ENCODE measurements around the gene RBFOX1. TPM values are rescaled to one million over a fixed set of nuclear protein-coding genes. Genes with fewer than 3 reads are reported as not detected.
A peak's percentile ranks its signal among the peaks of the same experiment; 100 is the strongest.

RBFOX1 gene
- total RNA-seq, 1 experiment from 2014 or later, result not detected

DNA sequence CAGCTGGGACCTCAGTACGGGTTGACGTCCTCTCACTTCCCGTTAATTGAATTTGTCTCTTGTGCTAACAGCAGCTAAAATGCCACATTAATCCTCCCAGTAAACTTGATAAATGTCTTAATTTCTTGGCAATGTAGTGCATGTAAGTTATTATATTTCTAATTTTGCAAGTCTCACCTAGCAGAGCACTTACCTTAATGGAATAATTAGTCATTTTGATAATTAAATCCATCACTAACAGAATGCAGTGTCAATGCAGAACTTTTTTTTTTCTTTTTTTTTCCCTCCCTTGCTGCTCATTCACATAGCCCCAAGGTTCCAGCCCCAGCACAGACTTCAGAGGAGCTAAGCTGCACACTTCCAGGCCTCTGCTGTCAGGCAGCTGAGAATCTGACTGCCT lies 376.5 kb downstream of the RBFOX1 start:
- in situ Hi-C loops (cut with HindIII; ENCODE audit: low sequenced_read_pairs), result no loop called here
- no peak for DNase-seq (ENCODE audit: low spot score)

DNA sequence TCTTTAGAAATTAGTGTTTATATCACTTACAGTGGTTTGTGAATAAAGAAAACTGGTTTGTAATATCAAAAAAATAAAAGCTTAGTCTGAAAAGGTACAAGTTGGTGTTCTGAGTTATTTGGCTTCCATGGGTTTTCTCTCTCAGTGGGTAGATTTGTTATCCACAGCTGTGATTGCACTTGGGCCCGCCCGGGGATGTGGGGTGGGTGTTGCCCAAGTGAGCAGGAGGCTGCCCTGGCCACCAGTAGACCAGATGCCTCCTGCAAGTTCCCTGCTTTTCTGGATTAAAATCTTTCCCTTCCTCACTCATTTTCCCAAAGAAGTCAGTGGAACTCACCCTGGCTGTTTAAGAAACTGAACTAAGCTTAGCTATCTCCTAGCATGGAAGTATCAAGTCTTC lies 380.6 kb downstream of the RBFOX1 start:
- DNase-seq (ENCODE audit: low spot score), result no peak
- in situ Hi-C loops (cut with HindIII; ENCODE audit: low sequenced_read_pairs), result no loop called here

DNA sequence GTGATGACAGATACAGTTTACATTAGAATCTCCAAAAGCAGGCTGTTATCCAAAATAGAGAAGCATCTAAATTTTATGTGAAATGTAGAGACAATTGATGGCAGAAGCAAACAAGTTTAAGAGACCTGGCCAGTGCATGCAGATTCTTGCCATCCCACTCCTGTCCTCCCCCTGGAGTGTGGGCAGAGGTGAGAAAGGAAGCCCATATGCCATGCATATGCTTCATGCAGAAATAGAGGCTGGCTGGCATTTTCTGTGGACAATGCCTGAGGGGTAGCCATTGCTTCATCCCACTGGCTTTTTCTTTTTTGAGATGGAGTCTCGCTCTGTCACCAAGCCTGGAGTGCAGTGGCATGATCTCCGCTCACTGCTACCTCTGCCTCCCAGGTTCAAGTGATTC lies 382.1 kb downstream of the RBFOX1 start:
- DNase-seq (ENCODE audit: low spot score), result peak; percentile 14
- in situ Hi-C loops (cut with HindIII; ENCODE audit: low sequenced_read_pairs), result no loop called here

DNA sequence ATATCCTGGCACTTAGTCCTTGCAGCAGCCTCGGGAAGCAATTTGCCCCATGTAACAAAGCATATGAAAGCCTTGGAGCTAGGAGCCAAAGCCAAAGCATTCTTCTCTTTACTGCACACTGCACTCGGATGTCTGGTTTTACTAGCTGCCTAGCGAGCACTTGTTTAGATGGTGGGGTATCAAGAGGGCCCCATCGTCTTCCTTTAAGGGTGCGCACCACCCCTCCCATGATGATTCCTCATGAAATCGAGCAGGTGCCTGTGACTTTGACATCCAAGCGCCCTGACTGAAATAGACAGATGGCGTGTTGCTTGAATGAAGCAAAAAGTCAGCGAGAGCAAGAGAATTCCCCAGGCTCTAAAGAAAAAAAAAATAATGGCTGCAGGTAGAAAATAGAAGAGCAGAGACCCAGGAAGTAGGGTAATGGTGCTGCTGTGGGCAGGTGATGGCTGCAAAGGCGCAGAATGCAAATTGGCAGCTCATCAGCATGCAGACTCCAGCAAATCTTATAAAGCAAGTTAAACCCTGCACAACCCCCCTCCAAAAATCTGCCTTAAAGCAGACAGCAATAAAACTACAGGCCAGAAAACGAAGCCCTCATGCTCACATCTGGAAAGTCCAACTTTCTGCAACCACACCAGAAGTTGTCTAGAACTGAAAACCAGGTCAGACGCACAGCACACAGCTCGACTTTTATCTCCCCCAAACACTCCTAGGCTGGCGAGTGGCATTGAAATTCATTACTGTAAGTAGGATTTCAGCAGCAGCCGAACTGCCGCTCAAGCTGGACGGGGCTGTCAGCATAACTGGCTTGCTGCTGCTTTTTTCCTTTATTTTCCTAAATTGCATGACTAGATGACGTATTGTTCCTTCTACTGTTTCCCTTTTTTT lies 384.3 kb downstream of the RBFOX1 start:
- in situ Hi-C loops (cut with HindIII; ENCODE audit: low sequenced_read_pairs), result no loop called here
- DNase-seq (ENCODE audit: low spot score), result peak; percentile 19

DNA sequence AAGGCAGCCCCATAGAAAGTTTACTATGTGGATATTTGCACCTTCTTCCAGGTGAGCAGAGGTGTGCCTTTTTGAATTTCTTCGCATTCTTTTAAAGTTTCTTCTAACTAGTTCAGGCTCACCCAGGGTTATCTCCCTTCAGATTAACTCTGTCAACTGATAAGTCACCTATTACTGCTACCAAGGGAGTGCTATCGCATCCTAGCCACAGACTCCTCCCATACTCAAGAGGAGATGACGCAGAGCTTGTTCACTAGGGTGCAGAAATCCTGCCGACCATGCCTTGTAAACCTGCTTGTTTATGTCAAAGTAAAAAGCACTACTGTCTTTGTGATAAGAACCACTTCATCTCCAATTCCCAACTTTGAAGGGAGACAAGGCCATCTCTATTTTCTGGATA lies 390.1 kb downstream of the RBFOX1 start:
- DNase-seq (ENCODE audit: low spot score), result no peak
- in situ Hi-C loops (cut with HindIII; ENCODE audit: low sequenced_read_pairs), result no loop called here

DNA sequence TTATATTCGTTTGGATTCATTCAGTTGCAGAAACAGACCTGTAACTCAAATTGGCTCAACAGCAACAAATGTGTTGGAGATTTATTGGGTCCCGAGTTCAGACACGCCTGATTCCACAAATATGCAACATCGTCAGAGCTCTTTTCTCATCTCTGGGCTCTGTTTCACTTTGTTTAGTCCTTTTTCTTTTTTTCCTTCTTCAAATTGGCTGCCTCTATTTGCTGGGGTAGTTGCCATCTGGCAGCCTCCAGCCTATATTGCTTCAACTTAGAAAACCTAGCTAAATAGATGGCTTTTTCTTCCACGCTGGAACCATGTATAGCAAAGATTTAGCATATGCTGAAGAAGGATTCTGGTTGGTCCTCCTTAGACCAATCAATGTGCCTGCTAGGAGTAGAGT lies 398.5 kb downstream of the RBFOX1 start:
- DNase-seq (ENCODE audit: low spot score), result peak; percentile 42
- in situ Hi-C loops (cut with HindIII; ENCODE audit: low sequenced_read_pairs), result no loop called here

DNA sequence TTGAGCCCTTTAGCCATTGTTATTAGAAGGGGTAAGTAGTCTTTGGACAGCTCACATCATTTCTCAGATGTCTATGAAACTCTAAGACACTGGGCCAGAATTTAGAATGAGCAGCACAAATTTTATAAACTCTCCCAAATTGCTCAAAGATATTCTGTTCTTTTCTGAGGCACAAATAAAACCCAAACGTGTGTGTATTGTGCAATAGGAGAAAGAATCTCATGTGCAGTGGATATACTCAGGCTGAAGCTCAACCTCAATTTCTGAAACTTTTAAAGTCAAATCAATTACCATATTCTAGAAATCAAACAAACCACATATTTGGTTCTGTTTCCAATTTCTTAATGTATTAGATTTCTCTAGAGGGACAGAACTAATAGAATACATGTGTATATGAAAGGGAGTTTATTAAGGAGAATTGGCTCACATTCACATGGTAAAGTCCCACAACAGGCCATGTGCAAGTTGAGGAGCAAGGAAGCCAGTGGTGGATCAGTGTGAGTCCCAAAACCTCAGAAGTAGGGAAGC lies 403.6 kb downstream of the RBFOX1 start:
- in situ Hi-C loops (cut with HindIII; ENCODE audit: low sequenced_read_pairs), result no loop called here
- no peak for DNase-seq (ENCODE audit: low spot score)

DNA sequence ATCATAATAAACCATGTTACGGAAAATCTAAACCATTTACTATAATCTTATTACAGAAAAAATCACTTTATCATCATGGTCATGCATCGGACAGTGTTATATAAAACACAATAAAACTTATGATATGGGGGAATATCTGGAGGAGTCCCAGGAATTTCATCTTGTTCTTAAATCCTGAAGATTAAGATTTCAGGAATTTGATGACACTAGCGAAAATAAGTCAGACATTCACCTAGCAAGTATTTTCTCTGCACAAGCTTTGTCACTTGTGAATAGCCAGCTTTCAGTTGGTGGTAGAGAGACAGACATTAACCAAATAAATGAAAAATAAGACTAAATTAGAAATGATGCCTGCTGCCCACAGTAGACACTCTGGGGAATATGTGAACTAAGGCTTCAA lies 410.0 kb downstream of the RBFOX1 start:
- no peak for DNase-seq (ENCODE audit: low spot score)
- in situ Hi-C loops (cut with HindIII; ENCODE audit: low sequenced_read_pairs), result no loop called here

DNA sequence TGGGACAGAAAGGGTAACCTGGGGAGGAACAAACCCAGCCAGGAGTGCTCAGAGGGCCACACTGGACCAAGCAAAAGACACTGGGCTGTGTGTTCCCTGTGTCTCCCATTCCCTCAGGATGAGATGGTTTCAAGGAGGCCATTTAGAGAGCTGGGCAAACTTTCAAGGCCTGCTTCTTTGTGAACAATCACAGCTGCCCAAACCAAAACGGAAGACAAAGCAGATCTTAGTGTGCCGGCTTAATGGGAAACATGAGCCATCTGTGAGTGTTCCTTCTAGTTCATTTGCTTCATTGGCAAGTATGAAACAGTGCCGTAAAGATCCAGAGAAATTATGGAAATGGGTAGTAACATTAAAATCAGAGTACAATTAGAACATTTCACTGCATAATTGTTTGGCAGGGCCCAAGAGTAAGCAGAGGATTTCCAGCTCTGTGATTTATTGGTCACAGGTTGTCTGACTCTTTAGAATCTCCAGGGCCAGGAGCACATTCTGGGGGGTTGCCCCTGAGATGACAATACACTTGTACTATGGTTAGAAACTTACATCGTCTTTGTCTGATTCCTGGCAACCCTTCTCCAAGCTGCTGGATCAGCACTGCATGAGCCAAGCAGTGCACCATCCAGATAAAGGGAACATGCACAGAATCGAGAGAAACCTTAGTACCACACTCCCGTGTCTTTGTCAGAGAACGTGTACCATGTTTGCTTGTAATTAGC lies 412.1 kb downstream of the RBFOX1 start:
- DNase-seq (ENCODE audit: low spot score), result peak; percentile 86
- in situ Hi-C loops (cut with HindIII; ENCODE audit: low sequenced_read_pairs), result no loop called here

DNA sequence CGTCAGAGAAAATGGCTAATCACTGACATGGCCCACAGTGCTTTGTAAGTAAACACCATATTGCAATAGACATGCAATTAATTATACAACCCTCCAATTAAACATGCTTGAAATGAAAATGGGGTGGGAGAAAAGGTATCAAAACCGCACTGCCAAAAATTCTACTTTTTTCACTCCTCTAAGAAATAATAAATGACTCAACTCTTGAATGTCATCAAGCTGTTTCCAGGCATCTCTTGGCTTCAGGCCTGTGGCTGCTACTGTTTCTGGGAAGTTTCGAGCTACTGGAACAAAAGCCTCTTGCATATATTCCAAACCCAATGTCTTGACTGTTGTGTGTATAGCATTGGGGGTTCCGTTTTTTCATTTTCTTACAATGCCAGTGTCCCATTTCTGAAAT lies 412.6 kb downstream of the RBFOX1 start:
- DNase-seq (ENCODE audit: low spot score), result peak; percentile 22
- in situ Hi-C loops (cut with HindIII; ENCODE audit: low sequenced_read_pairs), result no loop called here

DNA sequence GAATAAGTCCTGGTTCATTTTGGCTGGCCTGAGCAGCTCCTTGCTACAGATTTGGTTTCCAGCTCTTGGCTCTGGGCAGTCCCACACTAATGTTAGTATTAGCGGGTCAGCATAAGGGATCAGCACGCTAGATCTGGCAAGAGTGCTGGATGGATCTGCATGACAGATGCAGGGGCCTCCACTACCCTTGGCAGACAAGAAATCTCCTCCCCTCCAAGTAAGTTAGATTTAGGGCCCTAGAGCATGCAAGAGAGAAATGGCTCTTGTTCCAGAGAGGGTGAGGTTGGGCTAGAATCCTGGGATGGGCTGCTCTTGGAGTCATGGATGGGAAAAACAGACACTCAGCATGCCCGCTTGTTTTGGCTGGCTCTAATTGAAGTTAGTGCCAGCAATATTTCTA lies 414.3 kb downstream of the RBFOX1 start:
- peak; percentile 95 for DNase-seq (ENCODE audit: low spot score)
- in situ Hi-C loops (cut with HindIII; ENCODE audit: low sequenced_read_pairs), result no loop called here

DNA sequence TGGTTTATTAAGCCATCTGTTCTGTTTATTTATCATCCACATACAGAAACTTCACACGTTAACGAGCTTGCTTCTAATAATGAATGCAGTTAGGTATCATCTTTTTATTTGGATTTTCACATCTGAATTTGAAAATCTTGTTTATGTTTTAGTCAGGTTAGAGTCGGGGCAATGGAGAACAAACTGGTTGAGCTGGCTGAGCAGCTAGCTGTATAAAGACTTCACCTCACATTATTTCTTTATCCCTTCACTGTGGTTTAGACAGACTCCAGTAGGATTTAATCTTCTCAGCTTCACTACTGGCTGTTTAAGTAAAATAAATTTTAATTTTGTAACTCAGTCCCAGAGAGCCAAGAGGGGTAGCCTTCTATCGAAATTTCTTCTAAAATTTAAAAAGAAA lies 415.9 kb downstream of the RBFOX1 start:
- in situ Hi-C loops (cut with HindIII; ENCODE audit: low sequenced_read_pairs), result no loop called here
- DNase-seq (ENCODE audit: low spot score), result no peak

DNA sequence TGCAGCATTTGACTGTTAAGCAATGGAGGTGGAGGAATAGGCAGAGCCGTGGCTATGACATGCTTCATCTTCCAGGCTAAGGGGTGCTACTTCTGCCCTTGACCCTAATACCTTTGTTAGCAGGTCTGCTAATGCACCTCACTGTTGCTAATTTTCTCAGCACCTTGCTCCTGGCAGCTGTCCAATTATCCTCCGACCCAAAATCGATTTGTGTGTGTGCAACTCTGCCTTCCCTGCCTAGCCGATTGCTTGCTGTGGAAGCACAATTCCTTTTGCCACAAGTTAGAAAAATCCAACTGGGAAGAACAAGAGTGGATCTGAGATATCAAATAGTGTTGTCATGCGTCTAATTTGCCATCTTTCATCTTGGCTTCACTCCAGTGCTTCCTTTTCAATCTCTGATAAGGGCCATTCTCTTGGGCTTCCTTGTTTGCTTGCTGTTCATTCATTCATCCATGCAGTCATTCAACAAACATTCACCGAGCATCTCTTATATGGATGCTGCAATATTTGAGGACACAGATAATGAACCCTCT lies 422.8 kb downstream of the RBFOX1 start:
- in situ Hi-C loops (cut with HindIII; ENCODE audit: low sequenced_read_pairs), result no loop called here
- DNase-seq (ENCODE audit: low spot score), result peak; percentile 54
